Liver (tissue), 3 donors: ENCODE results near the gene CACHD1.

Experiments
- CTCF ChIP-seq: fragments of 150-350 bp; IDR thresholded peaks from 2 replicates; pipeline ENCODE4 v1.5.1; 2017; ENCODE audit warnings: improper control_type of control experiment, low read depth, low read length; ENCODE audit not compliant: missing input control
- HNF4G ChIP-seq: IDR thresholded peaks from 2 replicates; pipeline ENCODE4 v1.6.1; 2016; ENCODE audit warnings: antibody characterized with exemption
- MAX ChIP-seq: IDR thresholded peaks from 2 replicates; pipeline ENCODE4 v1.6.1; 2016; ENCODE audit warnings: antibody characterized with exemption
- NR2F2 ChIP-seq: IDR thresholded peaks from 2 replicates; pipeline ENCODE4 v1.6.1; 2016; ENCODE audit warnings: antibody characterized with exemption
- TAF1 ChIP-seq: conservative IDR thresholded peaks from 2 replicates; pipeline ENCODE4 v1.6.1; 2016; ENCODE audit warnings: antibody characterized with exemption, mild to moderate bottlenecking
- ZBTB33 ChIP-seq: IDR thresholded peaks from 2 replicates; pipeline ENCODE4 v1.6.1; 2016; ENCODE audit warnings: antibody characterized with exemption
- TF ChIP-seq, protein P1 (sequence below): IDR thresholded peaks from 2 replicates; pipeline ENCODE4 v1.6.1; 2016; ENCODE audit warnings: antibody characterized with exemption, mild to moderate bottlenecking
- donor health status: healthy.
- donor health status: healthy.

DNA sequence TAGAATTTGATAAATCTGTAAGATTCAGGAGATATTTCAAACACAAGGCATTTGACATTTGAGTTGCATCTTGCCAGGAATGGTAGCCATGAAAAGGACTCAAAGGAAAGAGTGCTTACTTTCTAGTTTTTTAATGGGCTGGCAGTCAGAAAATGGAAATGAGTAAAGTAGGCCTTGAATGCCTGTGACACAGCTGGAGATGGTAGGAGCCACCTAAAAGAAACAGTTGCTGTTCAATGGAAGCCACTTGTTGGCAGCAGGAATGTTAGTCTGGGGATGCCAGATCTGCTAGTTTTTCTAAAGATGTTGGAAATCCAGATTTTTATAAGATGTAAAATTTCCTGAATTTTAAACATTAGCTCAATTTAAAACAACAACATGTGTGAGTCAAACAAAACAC is 43.6 kb downstream of the CACHD1 start:
- TF ChIP-seq CTCF (no peak), MAX (no peak), TAF1 (no peak), ZBTB33 (no peak), NR2F2 (no peak), HNF4G (no peak)
- TF ChIP-seq, protein P1, sequence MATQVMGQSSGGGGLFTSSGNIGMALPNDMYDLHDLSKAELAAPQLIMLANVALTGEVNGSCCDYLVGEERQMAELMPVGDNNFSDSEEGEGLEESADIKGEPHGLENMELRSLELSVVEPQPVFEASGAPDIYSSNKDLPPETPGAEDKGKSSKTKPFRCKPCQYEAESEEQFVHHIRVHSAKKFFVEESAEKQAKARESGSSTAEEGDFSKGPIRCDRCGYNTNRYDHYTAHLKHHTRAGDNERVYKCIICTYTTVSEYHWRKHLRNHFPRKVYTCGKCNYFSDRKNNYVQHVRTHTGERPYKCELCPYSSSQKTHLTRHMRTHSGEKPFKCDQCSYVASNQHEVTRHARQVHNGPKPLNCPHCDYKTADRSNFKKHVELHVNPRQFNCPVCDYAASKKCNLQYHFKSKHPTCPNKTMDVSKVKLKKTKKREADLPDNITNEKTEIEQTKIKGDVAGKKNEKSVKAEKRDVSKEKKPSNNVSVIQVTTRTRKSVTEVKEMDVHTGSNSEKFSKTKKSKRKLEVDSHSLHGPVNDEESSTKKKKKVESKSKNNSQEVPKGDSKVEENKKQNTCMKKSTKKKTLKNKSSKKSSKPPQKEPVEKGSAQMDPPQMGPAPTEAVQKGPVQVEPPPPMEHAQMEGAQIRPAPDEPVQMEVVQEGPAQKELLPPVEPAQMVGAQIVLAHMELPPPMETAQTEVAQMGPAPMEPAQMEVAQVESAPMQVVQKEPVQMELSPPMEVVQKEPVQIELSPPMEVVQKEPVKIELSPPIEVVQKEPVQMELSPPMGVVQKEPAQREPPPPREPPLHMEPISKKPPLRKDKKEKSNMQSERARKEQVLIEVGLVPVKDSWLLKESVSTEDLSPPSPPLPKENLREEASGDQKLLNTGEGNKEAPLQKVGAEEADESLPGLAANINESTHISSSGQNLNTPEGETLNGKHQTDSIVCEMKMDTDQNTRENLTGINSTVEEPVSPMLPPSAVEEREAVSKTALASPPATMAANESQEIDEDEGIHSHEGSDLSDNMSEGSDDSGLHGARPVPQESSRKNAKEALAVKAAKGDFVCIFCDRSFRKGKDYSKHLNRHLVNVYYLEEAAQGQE, result no peak
